Keratinocyte (primary cell): ENCODE results near the gene EXOC3. TPM values are rescaled to one million over a fixed set of nuclear protein-coding genes. Genes with fewer than 3 reads are reported as not detected.

Experiments
- DNase-seq: peaks from one replicate; pipeline ENCODE4 v3.0.0-alpha.2; 2011; ENCODE audit warnings: low read depth, missing footprints, low spot score
- FAIRE-seq: peaks from 2 replicates; lab custom pipeline; 2011; peaks lifted over from hg19 to GRCh38; lab: Jason Lieb, UNC
- H2AFZ ChIP-seq: 2 replicates; pipeline ENCODE4 v1.6.0; 2012; ENCODE audit warnings: low read length, control low read depth, inconsistent platforms; ENCODE audit not compliant: control insufficient read depth
- H3K27ac ChIP-seq: 2 replicates; pipeline ENCODE4 v1.5.1; 2011; ENCODE audit warnings: low read length; ENCODE audit not compliant: control insufficient read depth, insufficient read depth
- H3K27me3 ChIP-seq: 3 replicates; pipeline ENCODE4 v1.6.0; 2011; ENCODE audit warnings: low read length; ENCODE audit not compliant: control insufficient read depth, insufficient read depth; ENCODE audit errors: extremely low read depth
- H3K36me3 ChIP-seq, 2 experiments: 2 replicates in 1 of 2; 3 replicates in 1 of 2; pipeline ENCODE4 v1.5.1; 2011; ENCODE audit warnings: low read length in 2 of 2, mild to moderate bottlenecking in 1 of 2; ENCODE audit not compliant: control insufficient read depth in 2 of 2, insufficient read depth in 2 of 2; ENCODE audit errors: extremely low read depth in 1 of 2
- H3K4me1 ChIP-seq: 3 replicates; pipeline ENCODE4 v1.5.1; 2011; ENCODE audit warnings: low read length; ENCODE audit not compliant: control insufficient read depth, insufficient read depth; ENCODE audit errors: extremely low read depth
- H3K4me2 ChIP-seq: 3 replicates; pipeline ENCODE4 v1.6.0; 2011; ENCODE audit warnings: low read depth, low read length; ENCODE audit not compliant: control insufficient read depth, insufficient read depth; ENCODE audit errors: extremely low read depth
- H3K4me3 ChIP-seq, 3 experiments: fragments of 200-600 bp in 1 of 3; sonication (generic) in 1 of 3; 2 replicates in 2 of 3; 3 replicates in 1 of 3; pipeline ENCODE4 v1.5.1; 2011 to 2016; ENCODE audit warnings: low read length in 3 of 3, mild to moderate bottlenecking in 3 of 3, control low read depth in 2 of 3, inconsistent platforms in 1 of 3, low read depth in 1 of 3, mixed read lengths in 1 of 3, mixed run types in 1 of 3, moderate library complexity in 1 of 3; ENCODE audit not compliant: control insufficient read depth in 2 of 3, insufficient read depth in 2 of 3; ENCODE audit errors: extremely low read depth in 1 of 3
- H3K79me2 ChIP-seq: 2 replicates; pipeline ENCODE4 v1.6.0; 2012; ENCODE audit warnings: low read length; ENCODE audit not compliant: control insufficient read depth, insufficient read depth
- H3K9ac ChIP-seq: 3 replicates; pipeline ENCODE4 v1.6.0; 2011; ENCODE audit warnings: low read length; ENCODE audit not compliant: control insufficient read depth, insufficient read depth; ENCODE audit errors: extremely low read depth
- H3K9me1 ChIP-seq: 3 replicates; pipeline ENCODE4 v1.6.0; 2011; ENCODE audit warnings: low read length; ENCODE audit not compliant: control insufficient read depth, insufficient read depth; ENCODE audit errors: extremely low read depth
- H3K9me3 ChIP-seq: 2 replicates; pipeline ENCODE4 v1.5.1; 2012; ENCODE audit warnings: low read depth, low read length; ENCODE audit not compliant: control insufficient read depth
- H4K20me1 ChIP-seq: 3 replicates; pipeline ENCODE4 v1.6.0; 2011; ENCODE audit warnings: low read length; ENCODE audit not compliant: control insufficient read depth, insufficient read depth; ENCODE audit errors: extremely low read depth
- CTCF ChIP-seq, 3 experiments: IDR thresholded peaks in 1 of 3; conservative IDR thresholded peaks in 1 of 3; optimal IDR thresholded peaks in 1 of 3; 2 replicates in 2 of 3; 3 replicates in 1 of 3; pipeline versions ENCODE3 to v1.5.1; 2011; ENCODE audit warnings: low read length in 3 of 3, mild to moderate bottlenecking in 3 of 3, moderate library complexity in 2 of 3, control low read depth in 1 of 3, inconsistent platforms in 1 of 3; ENCODE audit not compliant: insufficient read depth in 2 of 3; ENCODE audit errors: extremely low read depth in 1 of 3
- EZH2 ChIP-seq: IDR thresholded peaks from one replicate; pipeline ENCODE4 v1.6.1; 2012; ENCODE audit warnings: inconsistent platforms, mild to moderate bottlenecking, low read length, moderate library complexity
- dilution Hi-C: fragments of 300-500 bp; cut with MboI; formaldehyde crosslinking; loops from one replicate; pipeline ENCODE4 v1.7.0; 2020; ENCODE audit warnings: low sequenced_read_pairs; ENCODE audit not compliant: extremely low pct_ligation_motif_present
- polyA plus RNA-seq, 5 experiments: library from polyadenylated mRNA; depleted of rRNA in 3 of 5; stranded (reverse) in 3 of 5; stranded (forward) in 1 of 5; unstranded in 1 of 5; fragments of >200 nt; gene quantifications; 1 replicate in 1 of 5; 2 replicates in 3 of 5; 3 replicates in 1 of 5; pipeline versions ENCODE4 v1.2.1 to v1.2.3, GENCODE V29; 2011 to 2012; ENCODE audit warnings: missing spikeins in 2 of 5, low read depth in 1 of 5, low replicate concordance in 1 of 5

The EXOC3 gene
- polyA plus RNA-seq, 1 donor (not counting 4 experiments of a cell fraction or from before 2014, with no cell fraction given), result 14.2 TPM

GRCh38 chr5:491856-492155 is 48.8 kb downstream of the EXOC3 start:
- H3K4me1 ChIP-seq, result no peaks in the 10 kb centered on the region
- H3K9me1 ChIP-seq, result no peaks in the 10 kb centered on the region
- dilution Hi-C loops, result no loop called here
- no peak for DNase-seq
- TF ChIP-seq CTCF (optimal IDR thresholded peaks at IDR 0.05 in 1 of 3, IDR thresholded peaks at IDR 0.05 in 1 of 3, conservative IDR thresholded peaks at IDR 0.05 in 1 of 3; ENCODE audit: extremely low read depth in 1 of 3, insufficient read depth in 2 of 3, low read length in 3 of 3), result no peak
- no peak for TF ChIP-seq EZH2
- no peaks in the 10 kb centered on the region for H3K9me3 ChIP-seq
- H3K9ac ChIP-seq, result no peak overlapping the region
- no peak for FAIRE-seq
- no peak overlapping the region for H3K27ac ChIP-seq
- no peak overlapping the region for H3K4me3 ChIP-seq
- H3K27me3 ChIP-seq, result peaks cover 12% of the 10 kb centered on the region
- H4K20me1 ChIP-seq, result no peaks in the 10 kb centered on the region
- no peaks in the 10 kb centered on the region for H3K79me2 ChIP-seq
- H2AFZ ChIP-seq, result no peak overlapping the region
- no peaks in the 10 kb centered on the region for H3K36me3 ChIP-seq
- no peak overlapping the region for H3K4me2 ChIP-seq

DNA sequence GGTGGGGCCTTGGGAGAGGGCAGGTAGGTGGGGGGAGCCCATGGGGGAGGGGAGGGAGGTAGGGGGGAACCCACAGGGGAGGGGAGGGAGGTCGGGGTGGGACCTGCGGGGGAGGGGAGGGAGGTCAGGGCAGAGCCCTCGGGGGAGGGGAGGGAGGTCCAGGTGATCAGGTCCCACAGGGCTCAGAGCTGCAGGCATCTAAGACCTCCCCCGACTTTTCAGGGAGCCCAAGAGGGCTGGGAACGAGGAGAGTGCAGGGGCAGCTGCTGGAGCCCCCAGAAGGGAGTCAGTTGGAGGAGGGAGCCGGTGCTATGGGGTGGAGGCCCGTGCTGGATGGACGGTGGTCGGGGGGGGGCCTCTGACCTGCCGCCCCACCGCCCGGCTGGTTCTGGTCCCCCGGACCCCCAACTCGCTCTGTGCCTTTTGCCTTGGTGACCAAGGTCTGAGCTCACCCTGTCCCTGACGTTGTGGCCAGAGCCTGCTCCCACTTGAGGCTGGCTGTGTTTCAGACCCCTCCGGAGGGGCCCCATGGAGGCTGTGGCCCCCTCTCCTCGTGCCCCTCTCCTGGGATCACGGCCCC is 49.4 kb downstream of the EXOC3 start:
- H3K79me2 ChIP-seq, result no peaks in the 10 kb centered on the region
- no peak overlapping the region for H3K27ac ChIP-seq
- FAIRE-seq (no peak), DNase-seq (no peak)
- H3K4me1 ChIP-seq, result no peaks in the 10 kb centered on the region
- dilution Hi-C loops, result no loop called here
- no peaks in the 10 kb centered on the region for H3K36me3 ChIP-seq
- TF ChIP-seq CTCF (optimal IDR thresholded peaks at IDR 0.05 in 1 of 3, IDR thresholded peaks at IDR 0.05 in 1 of 3, conservative IDR thresholded peaks at IDR 0.05 in 1 of 3; ENCODE audit: extremely low read depth in 1 of 3, insufficient read depth in 2 of 3, low read length in 3 of 3), result no peak
- H3K9me1 ChIP-seq, result no peaks in the 10 kb centered on the region
- no peak overlapping the region for H3K4me2 ChIP-seq
- H3K27me3 ChIP-seq, result peaks cover 12% of the 10 kb centered on the region
- H3K4me3 ChIP-seq, result no peak overlapping the region
- no peaks in the 10 kb centered on the region for H3K9me3 ChIP-seq
- H2AFZ ChIP-seq, result no peak overlapping the region
- H3K9ac ChIP-seq, result no peak overlapping the region
- H4K20me1 ChIP-seq, result no peaks in the 10 kb centered on the region
